Suppressor macrophage (primary cell): Measurements from ENCODE around the gene OPRD1.
A peak's percentile ranks its signal among the peaks of the same experiment; 100 is the strongest.
"Not testable (repeated sequence)": the region's sequence is repeated elsewhere in the genome, so short reads cannot be mapped to it uniquely, and the experiment has no call there.

ENCODE experiments used
- DNase-seq, 4 experiments: peaks; one replicate each; pipeline ENCODE4 v3.0.0-alpha.2; 2020 to 2022

OPRD1 gene

GRCh38 chr1:28847207-28847606 is 35.2 kb downstream of the OPRD1 start:
- not testable (repeated sequence) for DNase-seq

GRCh38 chr1:28848416-28848815 is 36.4 kb downstream of the OPRD1 start:
- no peak for DNase-seq

GRCh38 chr1:28853093-28853742 is 41.2 kb downstream of the OPRD1 start:
- DNase-seq = peak; percentile 19 to 57 (median 48)

- DNase-seq = not testable (repeated sequence)
Measured at GRCh38 chr1:28854406-28854805, 42.4 kb downstream of the OPRD1 start.

GRCh38 chr1:28855046-28855445 is 43.1 kb downstream of the OPRD1 start:
- DNase-seq = no peak

GRCh38 chr1:28855469-28855951 is 43.5 kb downstream of the OPRD1 start:
- DNase-seq = peak in 3 of 4 experiments; percentile 15 to 30 (median 24)

GRCh38 chr1:28855969-28856368 is 44.0 kb downstream of the OPRD1 start:
- no peak for DNase-seq

- DNase-seq = peak; percentile 22 to 52 (median 30)
Measured at GRCh38 chr1:28860332-28861073, 48.5 kb downstream of the OPRD1 start.

- DNase-seq = no peak
Measured at GRCh38 chr1:28862571-28863403, 50.8 kb downstream of the OPRD1 start.

- no peak for DNase-seq
Measured at GRCh38 chr1:28864695-28865094, 52.7 kb downstream of the OPRD1 start.

GRCh38 chr1:28865997-28866650 is 54.2 kb downstream of the OPRD1 start:
- no peak for DNase-seq

- DNase-seq = no peak
Measured at GRCh38 chr1:28867850-28868249, 55.9 kb downstream of the OPRD1 start.

- no peak for DNase-seq
Measured at GRCh38 chr1:28869952-28870351, 58.0 kb downstream of the OPRD1 start.

GRCh38 chr1:28871631-28872401 is 59.8 kb downstream of the OPRD1 start:
- no peak for DNase-seq

GRCh38 chr1:28875134-28875533 is 63.2 kb downstream of the OPRD1 start:
- DNase-seq = peak; percentile 45 to 86 (median 64)

- peak; percentile 79 to 90 (median 88) for DNase-seq
Measured at GRCh38 chr1:28877132-28877781, 65.3 kb downstream of the OPRD1 start.

GRCh38 chr1:28878796-28879195 is 66.8 kb downstream of the OPRD1 start:
- no peak for DNase-seq

GRCh38 chr1:28882009-28882628 is 70.1 kb downstream of the OPRD1 start:
- DNase-seq = peak; percentile 81 to 90 (median 86)

GRCh38 chr1:28883242-28883616 is 71.3 kb downstream of the OPRD1 start:
- DNase-seq = no peak

- no peak for DNase-seq
Measured at GRCh38 chr1:28885472-28885877, 73.5 kb downstream of the OPRD1 start.
